Esophagus squamous epithelium (tissue), 5 donors: ENCODE results near the gene LDLRAP1. TPM values are rescaled to one million over a fixed set of nuclear protein-coding genes. Genes with fewer than 3 reads are reported as not detected.
A peak's percentile ranks its signal among the peaks of the same experiment; 100 is the strongest.

Source experiments
- DNase-seq: peaks from one replicate; lab custom pipeline; 2025; lab: John Stamatoyannopoulos, UW
- H3K27ac ChIP-seq, 4 donors: fragments of 200-600 bp; sonication (generic); one replicate each; pipeline ENCODE4 v1.5.1; 2016 to 2019; ENCODE audit warnings: mild to moderate bottlenecking in 1 of 4
- H3K27me3 ChIP-seq, 4 donors: fragments of 200-600 bp; sonication (generic); 1 replicate in 3 of 4; 2 replicates in 1 of 4; pipeline versions ENCODE4 v1.5.1 to v1.6.0; 2017 to 2021; ENCODE audit warnings: antibody characterized with exemption in 1 of 4
- H3K36me3 ChIP-seq, 3 donors: fragments of 200-600 bp; sonication (generic); one replicate each; pipeline ENCODE4 v1.5.1; 2016 to 2019
- H3K4me1 ChIP-seq, 3 donors: fragments of 200-600 bp; sonication (generic); one replicate each; pipeline ENCODE4 v1.5.1; 2017 to 2019
- H3K4me3 ChIP-seq, 4 donors: fragments of 200-600 bp; sonication (generic); 1 replicate in 3 of 4; 2 replicates in 1 of 4; pipeline ENCODE4 v1.5.1; 2016 to 2019; ENCODE audit warnings: mild to moderate bottlenecking in 2 of 4, moderate library complexity in 1 of 4
- H3K9me3 ChIP-seq, 3 donors: fragments of 200-600 bp; sonication (generic); one replicate each; pipeline ENCODE4 v1.5.1; 2016 to 2019
- CTCF ChIP-seq, 6 experiments: fragments of 450-650 bp in 4 of 6; fragments of 200-600 bp in 2 of 6; sonication (generic) in 2 of 6; IDR thresholded peaks; one replicate each; pipeline ENCODE4 v1.5.1; 2016 to 2019; ENCODE audit warnings: antibody characterized with exemption in 6 of 6, mild to moderate bottlenecking in 4 of 6, moderate library complexity in 4 of 6
- POLR2A ChIP-seq, 4 donors: fragments of 450-650 bp; IDR thresholded peaks; one replicate each; pipeline ENCODE4 v1.6.1; 2017; ENCODE audit warnings: antibody characterized with exemption in 4 of 4, mild to moderate bottlenecking in 4 of 4, moderate library complexity in 3 of 4
- WGBS, 2 donors: methylation state at CpG; one replicate each; pipeline ENCODE4 v1.1.5; 2018; 5-methylcytosine and 5-hydroxymethylcytosine counted together
- intact Hi-C: fragments of 100-400 bp; cut with DNase I; formaldehyde crosslinking; loops from one replicate; pipeline ENCODE4 v1.15.0; 2022
- total RNA-seq, 4 donors: library from RNA; depleted of rRNA; stranded (reverse); fragments of >200 nt; gene quantifications; one replicate each; pipeline ENCODE4 v1.1.0, GENCODE V29; 2016
- donor health status: DM: yes; HTN: yes; CAD: no.

Gene LDLRAP1
- total RNA-seq, 4 donors from 2014 or later: 17.0 to 21.4 (median 19.5) TPM

GRCh38 chr1:25556132-25556670 is 12.8 kb downstream of the LDLRAP1 start:
- intact Hi-C loops: no loop called here
- H3K27ac ChIP-seq: peak overlapping the region; percentile 53 to 69 (median 61)
- DNase-seq: no peak
- TF ChIP-seq POLR2A (IDR thresholded peaks at IDR 0.05): no peak
- TF ChIP-seq CTCF (IDR thresholded peaks at IDR 0.05): no peak
- H3K4me3 ChIP-seq: no peak overlapping the region
- H3K4me1 ChIP-seq: peaks cover 30 to 92% (median 54%) of the 10 kb centered on the region in 3 donors
- peaks cover 0 to 39% (median 6%) of the 10 kb centered on the region in 3 donors for H3K36me3 ChIP-seq
- 95% methylated on average over 7 of the region's 11 CpGs; no CpG with 5 or more reads in 1 of the 2 donors for WGBS, 2 donors
- no peaks in the 10 kb centered on the region for H3K27me3 ChIP-seq
- H3K9me3 ChIP-seq: no peaks in the 10 kb centered on the region

- no peak for TF ChIP-seq CTCF (IDR thresholded peaks at IDR 0.05)
- no peak for TF ChIP-seq POLR2A (IDR thresholded peaks at IDR 0.05)
- DNase-seq: no peak
- no peaks in the 10 kb centered on the region for H3K9me3 ChIP-seq
- no peak overlapping the region for H3K4me3 ChIP-seq
- H3K4me1 ChIP-seq: peaks cover 37 to 92% (median 61%) of the 10 kb centered on the region in 3 donors
- intact Hi-C loops: no loop called here
- 48 to 82% methylated on average over 5 to 6 of the region's 10 CpGs for WGBS, 2 donors
- H3K27me3 ChIP-seq: no peaks in the 10 kb centered on the region
- H3K27ac ChIP-seq: peak overlapping the region; percentile 53 to 69 (median 61)
- peaks cover 0 to 39% (median 6%) of the 10 kb centered on the region in 3 donors for H3K36me3 ChIP-seq
Measured at GRCh38 chr1:25556791-25557476, 13.5 kb downstream of the LDLRAP1 start.

GRCh38 chr1:25557543-25557942 is 14.1 kb downstream of the LDLRAP1 start:
- H3K27me3 ChIP-seq: no peaks in the 10 kb centered on the region
- no peaks in the 10 kb centered on the region for H3K9me3 ChIP-seq
- no peak overlapping the region for H3K4me3 ChIP-seq
- H3K27ac ChIP-seq: peak overlapping the region in 2 of 4 donors; percentile 53 to 68
- no peak for TF ChIP-seq POLR2A (IDR thresholded peaks at IDR 0.05)
- TF ChIP-seq CTCF (IDR thresholded peaks at IDR 0.05): no peak
- H3K4me1 ChIP-seq: peaks cover 43 to 92% (median 63%) of the 10 kb centered on the region in 3 donors
- 68% methylated on average over 7 of the region's 7 CpGs for WGBS, 2 donors
- DNase-seq: no peak
- peaks cover 0 to 43% (median 7%) of the 10 kb centered on the region in 3 donors for H3K36me3 ChIP-seq
- intact Hi-C loops: no loop called here

GRCh38 chr1:25559031-25559430 is 15.6 kb downstream of the LDLRAP1 start:
- Histone ChIP-seq H3K36me3 (peaks cover 6 to 56% (median 18%) of the 10 kb centered on the region in 3 donors), H3K4me3 (no peak overlapping the region), H3K27me3 (no peaks in the 10 kb centered on the region), H3K27ac (no peak overlapping the region), H3K4me1 (peaks cover 40 to 88% (median 59%) of the 10 kb centered on the region in 3 donors), H3K9me3 (no peaks in the 10 kb centered on the region)
- no peak for DNase-seq
- 43 to 61% methylated on average over 3 of the region's 6 CpGs for WGBS, 2 donors
- intact Hi-C loops: no loop called here
- TF ChIP-seq POLR2A (IDR thresholded peaks at IDR 0.05) (no peak), CTCF (IDR thresholded peaks at IDR 0.05) (no peak)

GRCh38 chr1:25560001-25560400 is 16.6 kb downstream of the LDLRAP1 start:
- peaks cover 36 to 84% (median 51%) of the 10 kb centered on the region in 3 donors for H3K4me1 ChIP-seq
- no peaks in the 10 kb centered on the region for H3K27me3 ChIP-seq
- TF ChIP-seq CTCF (IDR thresholded peaks at IDR 0.05): no peak
- TF ChIP-seq POLR2A (IDR thresholded peaks at IDR 0.05): no peak
- H3K4me3 ChIP-seq: no peak overlapping the region
- H3K36me3 ChIP-seq: peaks cover 6 to 56% (median 15%) of the 10 kb centered on the region in 3 donors
- WGBS, 2 donors: 63 to 75% methylated on average over 7 of the region's 9 CpGs
- H3K27ac ChIP-seq: peak overlapping the region; percentile 9 to 76 (median 65)
- intact Hi-C loops: no loop called here
- DNase-seq: no peak
- H3K9me3 ChIP-seq: no peaks in the 10 kb centered on the region
